RWPE2 (cell line): ENCODE measurements around the gene ALDH3B1.
A peak's percentile ranks its signal among the peaks of the same experiment; 100 is the strongest.

Experiments
- ATAC-seq: fragments of 200-7000 bp; cut with Tn5 transposase; 3 replicates; pipeline ENCODE4 v1.9.1; 2021; ENCODE audit warnings: low read depth
- DNase-seq: peaks from one replicate; pipeline ENCODE4 v3.0.0-alpha.2; 2020; ENCODE audit warnings: low spot score
- H3K27ac ChIP-seq: fragments of 450-650 bp; 2 replicates; pipeline ENCODE4 v1.5.1; 2017; ENCODE audit warnings: mild to moderate bottlenecking; ENCODE audit not compliant: poor library complexity, severe bottlenecking
- H3K27me3 ChIP-seq: fragments of 250-450 bp; sonication (Bioruptor Pico); 2 replicates; pipeline ENCODE4 v1.5.1; 2021; ENCODE audit warnings: mild to moderate bottlenecking, moderate library complexity; ENCODE audit not compliant: insufficient read depth, poor library complexity, severe bottlenecking
- H3K36me3 ChIP-seq: fragments of 250-450 bp; sonication (Bioruptor Pico); 2 replicates; pipeline ENCODE4 v1.5.1; 2020; ENCODE audit warnings: low read depth, mild to moderate bottlenecking, moderate library complexity
- H3K4me1 ChIP-seq: fragments of 250-450 bp; sonication (Bioruptor Pico); 2 replicates; pipeline ENCODE4 v1.5.1; 2021; ENCODE audit warnings: mild to moderate bottlenecking, moderate library complexity; ENCODE audit not compliant: insufficient read depth, poor library complexity, severe bottlenecking
- H3K4me3 ChIP-seq: fragments of 250-450 bp; sonication (Bioruptor Pico); 2 replicates; pipeline ENCODE4 v1.5.1; 2021; ENCODE audit warnings: mild to moderate bottlenecking, moderate library complexity; ENCODE audit not compliant: severe bottlenecking
- H3K9me3 ChIP-seq: fragments of 250-450 bp; sonication (Bioruptor Pico); 2 replicates; pipeline ENCODE4 v1.5.1; 2021; ENCODE audit warnings: mild to moderate bottlenecking, moderate library complexity; ENCODE audit not compliant: severe bottlenecking
- CTCF ChIP-seq: fragments of 450-650 bp; IDR thresholded peaks from one replicate; pipeline ENCODE4 v1.5.1; 2017; ENCODE audit warnings: mild to moderate bottlenecking, moderate library complexity; ENCODE audit not compliant: poor library complexity, severe bottlenecking

Gene ALDH3B1

GRCh38 chr11:68003846-68004550 is 6.1 kb upstream of the ALDH3B1 start, which contains the start of gene UNC93B1:
TSS of gene UNC93B1 (minus strand) at chr11:68004097. CDS start at chr11:68004043, 54 bp downstream.
- ATAC-seq (peak; percentile 74), DNase-seq (peak; percentile 88)
- TF ChIP-seq CTCF, result no peak
- Histone ChIP-seq H3K4me3 (peak within 1 kb of the TSS; percentile 42), H3K36me3 (no peaks in the 10 kb centered on the region), H3K4me1 (peaks cover 7% of the 10 kb centered on the region), H3K27ac (peak within 1 kb of the TSS; percentile 35), H3K27me3 (no peaks in the 10 kb centered on the region), H3K9me3 (no peaks in the 10 kb centered on the region)

- peaks cover 13% of the 10 kb centered on the region for H3K4me1 ChIP-seq
- no peak for ATAC-seq
- no peaks in the 10 kb centered on the region for H3K36me3 ChIP-seq
- no peaks in the 10 kb centered on the region for H3K9me3 ChIP-seq
- no peak for TF ChIP-seq CTCF
- H3K27ac ChIP-seq, result peak overlapping the region; percentile 35
- H3K4me3 ChIP-seq, result peak overlapping the region; percentile 42
- peak; percentile 47 for DNase-seq
- H3K27me3 ChIP-seq, result no peaks in the 10 kb centered on the region
Observed at GRCh38 chr11:68004551-68005335, 5.4 kb upstream of the ALDH3B1 start.

GRCh38 chr11:68006606-68007166 is 3.4 kb upstream of the ALDH3B1 start:
- no peaks in the 10 kb centered on the region for H3K36me3 ChIP-seq
- DNase-seq, result no peak
- TF ChIP-seq CTCF, result no peak
- H3K4me3 ChIP-seq, result no peak overlapping the region
- no peak overlapping the region for H3K27ac ChIP-seq
- peaks cover 24% of the 10 kb centered on the region for H3K4me1 ChIP-seq
- no peaks in the 10 kb centered on the region for H3K9me3 ChIP-seq
- no peak for ATAC-seq
- H3K27me3 ChIP-seq, result no peaks in the 10 kb centered on the region

GRCh38 chr11:68007498-68008380 is 2.4 kb upstream of the ALDH3B1 start:
- no peak for TF ChIP-seq CTCF
- H3K27me3 ChIP-seq, result no peaks in the 10 kb centered on the region
- ATAC-seq, result no peak
- peaks cover 35% of the 10 kb centered on the region for H3K4me1 ChIP-seq
- H3K9me3 ChIP-seq, result no peaks in the 10 kb centered on the region
- no peak overlapping the region for H3K4me3 ChIP-seq
- H3K36me3 ChIP-seq, result no peaks in the 10 kb centered on the region
- no peak overlapping the region for H3K27ac ChIP-seq
- peak; percentile 52 for DNase-seq
